Liver (tissue), 9 donors: Measurements from ENCODE around the gene ST6GAL1. TPM values are rescaled to one million over a fixed set of nuclear protein-coding genes. Genes with fewer than 3 reads are reported as not detected.

Experiments used
- DNase-seq: peaks from one replicate; pipeline ENCODE4 v3.0.0-alpha.2; 2017; ENCODE audit warnings: low spot score
- H3K27ac ChIP-seq, 2 donors: one replicate each; pipeline ENCODE4 v1.7.0; 2013; ENCODE audit warnings: inconsistent platforms in 2 of 2, low read length in 2 of 2, control low read depth in 1 of 2, low read depth in 1 of 2, mild to moderate bottlenecking in 1 of 2
- H3K27me3 ChIP-seq, 4 donors: one replicate each; pipeline versions ENCODE4 v1.6.1 to v1.7.0; 2013; ENCODE audit warnings: low read length in 3 of 4, inconsistent platforms in 1 of 4, mild to moderate bottlenecking in 1 of 4, moderate library complexity in 1 of 4; ENCODE audit not compliant: control insufficient read depth in 4 of 4, insufficient read depth in 4 of 4
- H3K36me3 ChIP-seq, 4 donors: one replicate each; pipeline versions ENCODE4 v1.6.1 to v1.7.0; 2013; ENCODE audit warnings: low read length in 3 of 4, mild to moderate bottlenecking in 3 of 4, low read depth in 1 of 4, moderate library complexity in 1 of 4; ENCODE audit not compliant: control insufficient read depth in 4 of 4, insufficient read depth in 3 of 4
- H3K4me1 ChIP-seq, 4 donors: one replicate each; pipeline versions ENCODE4 v1.6.1 to v1.7.0; 2013; ENCODE audit warnings: low read length in 3 of 4, mild to moderate bottlenecking in 3 of 4, moderate library complexity in 1 of 4; ENCODE audit not compliant: control insufficient read depth in 4 of 4, insufficient read depth in 4 of 4
- H3K4me3 ChIP-seq, 3 donors: one replicate each; pipeline versions ENCODE4 v1.6.1 to v1.7.0; 2013; ENCODE audit warnings: low read length in 3 of 3, control low read depth in 1 of 3, low read depth in 1 of 3, mild to moderate bottlenecking in 1 of 3
- H3K9ac ChIP-seq, 2 donors: one replicate each; pipeline ENCODE4 v1.7.0; 2013; ENCODE audit warnings: low read length in 2 of 2, mild to moderate bottlenecking in 2 of 2, moderate library complexity in 2 of 2, control low read depth in 1 of 2, low read depth in 1 of 2
- H3K9me3 ChIP-seq, 4 donors: one replicate each; pipeline versions ENCODE4 v1.6.1 to v1.7.0; 2013; ENCODE audit warnings: low read length in 3 of 4; ENCODE audit not compliant: control insufficient read depth in 4 of 4
- ATF3 ChIP-seq: IDR thresholded peaks from 2 replicates; pipeline ENCODE4 v1.6.1; 2016; ENCODE audit warnings: antibody characterized with exemption
- CTCF ChIP-seq: fragments of 150-350 bp; IDR thresholded peaks from 2 replicates; pipeline ENCODE4 v1.5.1; 2017; ENCODE audit warnings: improper control_type of control experiment, low read depth, low read length; ENCODE audit not compliant: missing input control
- EGR1 ChIP-seq, 2 donors: IDR thresholded peaks; 2 replicates each; pipeline ENCODE4 v1.6.1; 2016 to 2018; ENCODE audit warnings: antibody characterized with exemption in 2 of 2, low read depth in 2 of 2
- FOXA1 ChIP-seq: IDR thresholded peaks from 2 replicates; pipeline ENCODE4 v1.6.1; 2016; ENCODE audit warnings: antibody characterized with exemption
- FOXA2 ChIP-seq: IDR thresholded peaks from 2 replicates; pipeline ENCODE4 v1.6.1; 2016; ENCODE audit warnings: antibody characterized with exemption
- GABPA ChIP-seq, 2 donors: IDR thresholded peaks in 1 of 2; conservative IDR thresholded peaks in 1 of 2; 2 replicates each; pipeline ENCODE4 v1.6.1; 2016; ENCODE audit warnings: antibody characterized with exemption in 2 of 2, mild to moderate bottlenecking in 1 of 2, moderate library complexity in 1 of 2
- HNF4A ChIP-seq, 2 donors: conservative IDR thresholded peaks; 2 replicates each; pipeline ENCODE4 v1.6.1; 2016; ENCODE audit warnings: antibody characterized with exemption in 2 of 2, mild to moderate bottlenecking in 2 of 2
- HNF4G ChIP-seq: IDR thresholded peaks from 2 replicates; pipeline ENCODE4 v1.6.1; 2016; ENCODE audit warnings: antibody characterized with exemption
- JUND ChIP-seq, 2 donors: IDR thresholded peaks; 2 replicates each; pipeline ENCODE4 v1.6.1; 2016; ENCODE audit warnings: antibody characterized with exemption in 2 of 2
- MAX ChIP-seq: IDR thresholded peaks from 2 replicates; pipeline ENCODE4 v1.6.1; 2016; ENCODE audit warnings: antibody characterized with exemption
- NR2F2 ChIP-seq: IDR thresholded peaks from 2 replicates; pipeline ENCODE4 v1.6.1; 2016; ENCODE audit warnings: antibody characterized with exemption
- RAD21 ChIP-seq, 2 donors: IDR thresholded peaks; 2 replicates each; pipeline ENCODE4 v1.6.1; 2016; ENCODE audit warnings: antibody characterized with exemption in 2 of 2, mild to moderate bottlenecking in 2 of 2
- REST ChIP-seq: IDR thresholded peaks from 2 replicates; pipeline ENCODE4 v1.6.1; 2016; ENCODE audit warnings: antibody characterized with exemption, mild to moderate bottlenecking
- RXRA ChIP-seq, 2 donors: IDR thresholded peaks; 2 replicates each; pipeline ENCODE4 v1.6.1; 2017 to 2018; ENCODE audit warnings: antibody characterized with exemption in 2 of 2, mild to moderate bottlenecking in 1 of 2
- SP1 ChIP-seq: IDR thresholded peaks from 2 replicates; pipeline ENCODE4 v1.6.1; 2018; ENCODE audit warnings: antibody characterized with exemption, mild to moderate bottlenecking
- TAF1 ChIP-seq: conservative IDR thresholded peaks from 2 replicates; pipeline ENCODE4 v1.6.1; 2016; ENCODE audit warnings: antibody characterized with exemption, mild to moderate bottlenecking
- YY1 ChIP-seq: IDR thresholded peaks from 2 replicates; pipeline ENCODE4 v1.6.1; 2016; ENCODE audit warnings: antibody characterized with exemption, mild to moderate bottlenecking
- ZBTB33 ChIP-seq: IDR thresholded peaks from 2 replicates; pipeline ENCODE4 v1.6.1; 2016; ENCODE audit warnings: antibody characterized with exemption
- WGBS: extraction: QIAGEN DNeasy Blood & Tissue Kit; methylation state at CpG from one replicate; pipeline ENCODE4 v1.1.7; 2013; 5-methylcytosine and 5-hydroxymethylcytosine counted together
- polyA plus RNA-seq, 2 donors: library from polyadenylated mRNA; stranded (reverse) in 1 of 2; unstranded in 1 of 2; fragments of 200-250 nt in 1 of 2; fragments of >200 nt in 1 of 2; fragmentation: Nextera tagmentation in 1 of 2; extraction: Ambion mirVana in 1 of 2; gene quantifications; one replicate each; pipeline versions ENCODE4 v1.2.1 to v1.2.3, GENCODE V29; 2013 to 2015
- total RNA-seq, 2 donors: library from RNA; depleted of rRNA; stranded (reverse); fragments of >200 nt; gene quantifications; one replicate each; pipeline ENCODE4 v1.2.3, GENCODE V29; 2014
- donor health status: healthy.
- donor health status: healthy.
- donor health status: healthy.
- donor health status: healthy.
- donor health status: healthy.

Gene ST6GAL1
- total and polyA plus RNA-seq, 4 donors: 102 to 425 (median 328) TPM

- Histone ChIP-seq H3K4me3 (no peak overlapping the region), H3K27ac (peak overlapping the region in 1 of 2 donors; percentile 30), H3K9ac (no peak overlapping the region), H3K27me3 (no peaks in the 10 kb centered on the region), H3K4me1 (peaks cover 6 to 37% (median 11%) of the 10 kb centered on the region in 4 donors), H3K36me3 (peaks cover 0 to 4% (median 2%) of the 10 kb centered on the region in 4 donors), H3K9me3 (no peaks in the 10 kb centered on the region)
- TF ChIP-seq EGR1 (IDR thresholded peaks at IDR 0.05; ENCODE audit: low read depth in 2 of 2) (no peak), SP1 (no peak), NR2F2 (no peak), GABPA (IDR thresholded peaks at IDR 0.05 in 1 of 2, conservative IDR thresholded peaks at IDR 0.05 in 1 of 2) (no peak), YY1 (no peak), FOXA2 (no peak), MAX (no peak), TAF1 (no peak), REST (no peak), HNF4G (no peak), ATF3 (no peak), FOXA1 (no peak), HNF4A (conservative IDR thresholded peaks at IDR 0.05) (no peak)
- DNase-seq: no peak
- WGBS: 90% methylated on average over 8 of the region's 8 CpGs
These were observed 56.1 kb downstream of the ST6GAL1 start for GRCh38 chr3:186986406-186986805.

GRCh38 chr3:186986816-186987215 lies 56.5 kb downstream of the ST6GAL1 start:
- Histone ChIP-seq H3K4me3 (no peak overlapping the region), H3K27ac (no peak overlapping the region), H3K27me3 (no peaks in the 10 kb centered on the region), H3K9me3 (no peaks in the 10 kb centered on the region), H3K4me1 (peaks cover 6 to 40% (median 10%) of the 10 kb centered on the region in 4 donors), H3K36me3 (peaks cover 0 to 4% (median 2%) of the 10 kb centered on the region in 4 donors), H3K9ac (no peak overlapping the region)
- TF ChIP-seq FOXA2 (no peak), TAF1 (no peak), GABPA (IDR thresholded peaks at IDR 0.05 in 1 of 2, conservative IDR thresholded peaks at IDR 0.05 in 1 of 2) (no peak), ATF3 (no peak), HNF4A (conservative IDR thresholded peaks at IDR 0.05) (no peak), EGR1 (IDR thresholded peaks at IDR 0.05; ENCODE audit: low read depth in 2 of 2) (no peak), FOXA1 (no peak), JUND (IDR thresholded peaks at IDR 0.05) (no peak), RXRA (IDR thresholded peaks at IDR 0.05) (no peak), REST (no peak), SP1 (no peak), MAX (no peak), RAD21 (IDR thresholded peaks at IDR 0.05) (no peak), ZBTB33 (no peak), CTCF (no peak), HNF4G (no peak), YY1 (no peak)
- 72% methylated on average over 1 of the region's 1 CpG for WGBS
- no peak for DNase-seq
